ENCODE data around the gene TMEM63A. TPM values are rescaled to one million over a fixed set of nuclear protein-coding genes. Genes with fewer than 3 reads are reported as not detected.

TMEM63A gene
- total RNA-seq, 2 donors from 2014 or later: 141 to 192 TPM

DNA sequence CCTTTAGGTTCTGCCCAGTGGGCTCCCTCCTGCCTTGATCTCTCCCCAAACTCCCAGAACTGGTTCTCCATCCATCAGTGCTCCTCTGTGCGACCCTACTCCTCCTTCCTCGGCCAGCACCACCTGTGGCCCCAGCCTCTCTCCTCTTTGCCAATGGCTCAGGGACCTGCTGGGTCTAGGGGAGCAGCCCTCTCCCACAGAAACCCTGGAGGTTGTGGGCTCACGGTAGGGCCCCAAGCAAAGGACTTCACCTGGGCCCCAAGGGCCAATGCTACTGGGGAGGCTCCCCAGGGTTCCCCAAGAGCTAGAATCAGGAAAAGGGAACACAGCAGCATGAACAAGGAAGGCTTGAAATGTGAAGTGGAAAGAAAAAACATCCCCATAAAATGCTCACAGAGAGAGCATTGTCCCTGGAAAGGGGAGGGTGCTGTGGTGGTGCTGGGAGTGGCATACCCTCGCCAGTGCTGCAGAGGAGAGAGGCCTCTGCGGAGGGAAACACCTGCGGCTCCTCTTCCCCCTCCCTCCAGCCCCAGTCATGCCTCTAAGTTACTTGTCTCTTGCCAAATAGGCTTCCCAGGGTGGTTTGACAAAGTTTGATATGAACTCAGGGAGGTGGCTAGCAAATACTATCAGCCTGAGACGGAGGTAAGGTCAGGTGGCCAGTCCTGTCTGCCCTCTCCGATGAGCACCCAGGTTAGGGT lies 2.5 kb downstream of the TMEM63A start:
- H3K4me1 ChIP-seq (replicated peaks): peaks cover 20% of the 10 kb centered on the region
- H3K27me3 ChIP-seq (replicated peaks; ENCODE audit: insufficient read depth): no peaks in the 10 kb centered on the region
- peaks cover 0 to 2% of the 10 kb centered on the region in 2 donors for H3K36me3 ChIP-seq
- DNase-seq (ENCODE audit: low spot score): peak; percentile 76
- TF ChIP-seq, protein P1, sequence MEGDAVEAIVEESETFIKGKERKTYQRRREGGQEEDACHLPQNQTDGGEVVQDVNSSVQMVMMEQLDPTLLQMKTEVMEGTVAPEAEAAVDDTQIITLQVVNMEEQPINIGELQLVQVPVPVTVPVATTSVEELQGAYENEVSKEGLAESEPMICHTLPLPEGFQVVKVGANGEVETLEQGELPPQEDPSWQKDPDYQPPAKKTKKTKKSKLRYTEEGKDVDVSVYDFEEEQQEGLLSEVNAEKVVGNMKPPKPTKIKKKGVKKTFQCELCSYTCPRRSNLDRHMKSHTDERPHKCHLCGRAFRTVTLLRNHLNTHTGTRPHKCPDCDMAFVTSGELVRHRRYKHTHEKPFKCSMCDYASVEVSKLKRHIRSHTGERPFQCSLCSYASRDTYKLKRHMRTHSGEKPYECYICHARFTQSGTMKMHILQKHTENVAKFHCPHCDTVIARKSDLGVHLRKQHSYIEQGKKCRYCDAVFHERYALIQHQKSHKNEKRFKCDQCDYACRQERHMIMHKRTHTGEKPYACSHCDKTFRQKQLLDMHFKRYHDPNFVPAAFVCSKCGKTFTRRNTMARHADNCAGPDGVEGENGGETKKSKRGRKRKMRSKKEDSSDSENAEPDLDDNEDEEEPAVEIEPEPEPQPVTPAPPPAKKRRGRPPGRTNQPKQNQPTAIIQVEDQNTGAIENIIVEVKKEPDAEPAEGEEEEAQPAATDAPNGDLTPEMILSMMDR (IDR thresholded peaks at IDR 0.05): no peak
- TF ChIP-seq POLR2AphosphoS5 (IDR thresholded peaks at IDR 0.05) (peak; percentile 75), POLR2A (IDR thresholded peaks at IDR 0.05) (peak; percentile 34)
- 40% methylated on average over 8 of the region's 8 CpGs for WGBS
- H3K9me3 ChIP-seq: no peaks in the 10 kb centered on the region
- peak overlapping the region in 1 of 2 donors; percentile 78 for H3K4me3 ChIP-seq
- intact Hi-C loops (cut with DNase I): loop anchor here (5.0 kb wide), 1 partner anchor 67 kb away; the partner anchor contains the start of gene EPHX1
- H3K27ac ChIP-seq: peak overlapping the region; percentile 94 to 95

DNA sequence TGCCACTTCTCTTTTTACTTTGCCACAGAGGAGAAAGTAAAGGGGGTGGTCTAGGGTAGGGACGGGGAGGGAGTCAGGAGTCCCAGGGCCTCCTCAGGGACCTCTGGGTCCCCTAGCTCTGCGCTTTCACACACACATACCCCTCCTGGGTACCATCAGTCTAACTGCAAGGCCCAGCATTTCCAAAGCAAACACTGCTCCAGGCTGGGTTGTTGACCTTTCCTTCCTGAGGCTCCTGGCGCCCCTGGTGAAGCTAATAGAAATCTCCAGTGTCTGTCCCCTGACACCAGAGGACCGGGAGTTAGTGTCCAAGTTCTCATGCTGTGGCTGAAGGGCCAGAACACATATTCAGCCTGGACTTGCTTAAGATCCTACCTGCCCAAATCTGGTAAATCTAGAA lies 3.9 kb downstream of the TMEM63A start:
- TF ChIP-seq POLR2A (IDR thresholded peaks at IDR 0.05) (no peak), POLR2AphosphoS5 (IDR thresholded peaks at IDR 0.05) (no peak)
- TF ChIP-seq, protein P1 (IDR thresholded peaks at IDR 0.05): no peak
- intact Hi-C loops (cut with DNase I): no loop called here
- Histone ChIP-seq H3K27me3 (replicated peaks; ENCODE audit: insufficient read depth) (no peaks in the 10 kb centered on the region), H3K36me3 (peaks cover 0 to 16% of the 10 kb centered on the region in 2 donors), H3K4me1 (replicated peaks) (peaks cover 20% of the 10 kb centered on the region), H3K4me3 (no peak overlapping the region), H3K27ac (peak overlapping the region; percentile 94 to 95), H3K9me3 (no peaks in the 10 kb centered on the region)
- no peak for DNase-seq (ENCODE audit: low spot score)
- WGBS: 77% methylated on average over 4 of the region's 4 CpGs

DNA sequence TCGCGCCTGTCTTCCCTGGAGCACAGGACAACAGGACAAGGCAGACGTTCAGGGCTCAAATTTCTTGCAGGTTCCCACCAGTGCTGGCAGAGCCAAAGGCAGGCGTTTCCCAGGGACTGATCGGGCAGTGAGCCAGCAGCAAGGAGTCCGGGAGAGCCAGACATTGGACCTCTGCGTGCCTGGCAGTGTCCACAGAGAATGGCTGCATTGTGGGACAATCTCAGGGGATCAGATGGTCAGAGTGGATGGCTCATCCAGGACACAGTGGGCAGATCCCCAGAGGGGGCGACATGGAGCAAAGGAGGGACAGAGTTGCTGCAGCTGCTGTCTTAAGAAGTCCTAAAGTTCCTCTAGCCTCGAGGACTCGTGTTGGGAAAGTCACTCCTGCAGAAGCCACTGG lies 4.6 kb downstream of the TMEM63A start:
- no peak for TF ChIP-seq POLR2A (IDR thresholded peaks at IDR 0.05)
- TF ChIP-seq, protein P1 (IDR thresholded peaks at IDR 0.05): peak in 3 of 4 experiments; percentile 27 to 58 (median 42)
- TF ChIP-seq POLR2AphosphoS5 (IDR thresholded peaks at IDR 0.05): peak; percentile 46
- H3K9me3 ChIP-seq: no peaks in the 10 kb centered on the region
- 27% methylated on average over 10 of the region's 10 CpGs for WGBS
- peak; percentile 71 for DNase-seq (ENCODE audit: low spot score)
- intact Hi-C loops (cut with DNase I): no loop called here
- no peak overlapping the region for H3K4me3 ChIP-seq
- H3K4me1 ChIP-seq (replicated peaks): peaks cover 20% of the 10 kb centered on the region
- no peaks in the 10 kb centered on the region for H3K27me3 ChIP-seq (replicated peaks; ENCODE audit: insufficient read depth)
- peaks cover 0 to 17% of the 10 kb centered on the region in 2 donors for H3K36me3 ChIP-seq
- peak overlapping the region; percentile 94 to 95 for H3K27ac ChIP-seq

DNA sequence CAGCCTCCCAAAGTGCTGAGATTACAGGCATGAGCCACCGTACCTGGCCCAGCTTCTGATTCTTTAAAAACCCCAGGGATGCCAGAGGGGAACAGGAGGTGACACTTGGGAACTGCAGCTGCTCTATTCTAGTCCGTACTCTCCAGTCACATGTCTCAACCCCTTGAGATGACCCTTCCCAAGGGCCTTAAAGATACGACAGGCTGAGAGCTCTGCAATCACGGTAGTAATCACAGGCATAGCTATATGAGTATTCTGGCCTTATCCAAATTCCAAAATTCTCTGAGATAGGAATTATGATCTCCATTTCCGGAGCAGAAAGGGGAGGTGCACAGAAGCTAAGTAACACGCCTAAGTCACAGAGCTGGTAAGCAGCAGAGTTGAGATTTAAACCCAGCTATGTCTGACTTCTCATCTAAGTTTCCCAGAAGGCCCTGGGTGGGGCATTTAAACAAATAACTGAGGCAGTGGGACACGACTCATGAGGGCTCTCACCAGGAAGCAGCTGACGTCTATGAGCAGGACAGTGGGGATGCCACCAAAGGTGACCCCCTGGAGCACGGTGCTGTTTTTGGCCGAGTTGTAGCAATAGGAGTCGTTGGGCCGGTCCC lies 5.2 kb downstream of the TMEM63A start:
- intact Hi-C loops (cut with DNase I): no loop called here
- no peak overlapping the region for H3K4me3 ChIP-seq
- H3K36me3 ChIP-seq: peaks cover 0 to 17% of the 10 kb centered on the region in 2 donors
- DNase-seq (ENCODE audit: low spot score): no peak
- TF ChIP-seq, protein P1 (IDR thresholded peaks at IDR 0.05): no peak
- H3K9me3 ChIP-seq: no peaks in the 10 kb centered on the region
- 62% methylated on average over 12 of the region's 12 CpGs for WGBS
- peaks cover 20% of the 10 kb centered on the region for H3K4me1 ChIP-seq (replicated peaks)
- no peaks in the 10 kb centered on the region for H3K27me3 ChIP-seq (replicated peaks; ENCODE audit: insufficient read depth)
- H3K27ac ChIP-seq: peak overlapping the region; percentile 94 to 95
